HG02852 (cell line): ENCODE results near the gene UBE2O.

Experiments used
- ATAC-seq: cut with Tn5 transposase; IDR thresholded peaks from one replicate; pipeline ENCODE4 v1.9.1; 2021; ENCODE audit warnings: mild to moderate bottlenecking, moderate library complexity; ENCODE audit not compliant: unreplicated experiment

Gene UBE2O

GRCh38 chr17:76452660-76453430 is at the start of gene UBE2O:
UBE2O (minus strand) TSS chr17:76453152; CDS start chr17:76453141, 11 bp downstream.
- peak; percentile 89 for ATAC-seq

GRCh38 chr17:76501827-76502307 is 48.9 kb upstream of the UBE2O start:
- ATAC-seq: no peak

GRCh38 chr17:76501018-76501826 is 48.3 kb upstream of the UBE2O start, which contains the start of gene RHBDF2:
RHBDF2 (minus strand) TSS chr17:76501423; CDS start chr17:76481524, 19,899 bp downstream.
- ATAC-seq: peak; percentile 62

GRCh38 chr17:76500747-76501017 is 47.7 kb upstream of the UBE2O start:
- peak; percentile 10 for ATAC-seq

GRCh38 chr17:76500074-76500746 is 47.3 kb upstream of the UBE2O start:
- ATAC-seq: no peak

GRCh38 chr17:76499267-76499667 is 46.3 kb upstream of the UBE2O start:
- ATAC-seq: no peak

- no peak for ATAC-seq
These were observed 45.9 kb upstream of the UBE2O start for GRCh38 chr17:76498876-76499251.

- no peak for ATAC-seq
These were observed 45.3 kb upstream of the UBE2O start for GRCh38 chr17:76497979-76498875.

- no peak for ATAC-seq
These were observed 44.7 kb upstream of the UBE2O start for GRCh38 chr17:76497699-76497978.

- no peak for ATAC-seq
These were observed 43.5 kb upstream of the UBE2O start for GRCh38 chr17:76496464-76496863.

GRCh38 chr17:76495663-76496400 is 42.9 kb upstream of the UBE2O start:
- no peak for ATAC-seq

- no peak for ATAC-seq
These were observed 40.7 kb upstream of the UBE2O start for GRCh38 chr17:76493505-76494167.

GRCh38 chr17:76492989-76493501 is 40.1 kb upstream of the UBE2O start:
- ATAC-seq: peak; percentile 34

GRCh38 chr17:76492123-76492988 is 39.4 kb upstream of the UBE2O start:
- peak; percentile 43 for ATAC-seq

- ATAC-seq: peak; percentile 5
These were observed 38.5 kb upstream of the UBE2O start for GRCh38 chr17:76491271-76492122.

GRCh38 chr17:76490112-76490710 is 37.3 kb upstream of the UBE2O start:
- ATAC-seq: no peak
